ENCODE results near the gene VPS36. TPM values are rescaled to one million over a fixed set of nuclear protein-coding genes. Genes with fewer than 3 reads are reported as not detected.
"Not testable (repeated sequence)": the region's sequence is repeated elsewhere in the genome, so short reads cannot be mapped to it uniquely, and the experiment has no call there.

The VPS36 gene, protein sequence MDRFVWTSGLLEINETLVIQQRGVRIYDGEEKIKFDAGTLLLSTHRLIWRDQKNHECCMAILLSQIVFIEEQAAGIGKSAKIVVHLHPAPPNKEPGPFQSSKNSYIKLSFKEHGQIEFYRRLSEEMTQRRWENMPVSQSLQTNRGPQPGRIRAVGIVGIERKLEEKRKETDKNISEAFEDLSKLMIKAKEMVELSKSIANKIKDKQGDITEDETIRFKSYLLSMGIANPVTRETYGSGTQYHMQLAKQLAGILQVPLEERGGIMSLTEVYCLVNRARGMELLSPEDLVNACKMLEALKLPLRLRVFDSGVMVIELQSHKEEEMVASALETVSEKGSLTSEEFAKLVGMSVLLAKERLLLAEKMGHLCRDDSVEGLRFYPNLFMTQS
- 10 to 100 TPM; 44.0 to 97.6 (median 65.5) TPM for total RNA-seq

DNA sequence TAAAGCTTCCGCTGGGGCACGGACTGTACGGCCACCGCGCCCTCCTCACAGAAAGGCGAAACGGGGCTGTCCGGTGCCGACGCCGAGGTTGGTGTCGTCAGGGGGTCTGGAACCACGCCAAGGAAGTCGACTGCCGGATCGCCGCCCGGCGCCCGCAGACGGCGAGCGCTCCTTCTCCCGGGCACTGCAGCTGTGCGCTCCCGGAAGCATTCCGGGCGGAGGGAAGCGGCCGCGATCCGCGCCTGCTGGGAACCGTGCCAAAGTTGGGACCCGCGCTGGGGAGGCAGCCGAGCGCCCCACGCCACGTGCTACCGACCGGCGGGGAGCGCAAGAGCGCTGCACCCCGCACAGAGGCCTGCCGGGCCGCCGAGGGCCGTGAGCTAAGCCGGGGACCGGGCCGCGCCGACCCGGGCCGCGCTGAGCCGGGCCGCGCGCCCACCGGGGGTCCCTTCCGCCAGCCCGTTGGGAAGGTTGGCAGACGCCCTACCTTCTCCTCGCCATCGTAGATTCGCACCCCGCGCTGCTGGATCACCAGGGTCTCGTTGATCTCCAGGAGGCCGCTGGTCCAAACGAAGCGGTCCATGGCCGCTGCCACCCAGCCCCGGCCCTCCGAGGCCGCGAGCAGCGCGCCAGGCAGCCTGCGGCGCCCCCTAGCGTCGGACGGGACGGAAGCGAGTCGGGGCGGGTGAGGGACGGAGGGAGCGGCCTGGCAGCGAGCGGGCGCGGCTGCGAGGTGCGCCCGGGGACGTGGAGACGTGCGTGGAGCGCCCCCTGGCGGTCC lies at the start of gene VPS36:
TSS of gene VPS36 (minus strand) at position 623 of the 781 bp plus-strand sequence. CDS start at position 583, 40 bp downstream.
- no peaks in the 10 kb centered on the region for H3K9me3 ChIP-seq
- H3K4me1 ChIP-seq = peaks cover 0 to 15% of the 10 kb centered on the region in 2 donors
- TF ChIP-seq, protein P1, sequence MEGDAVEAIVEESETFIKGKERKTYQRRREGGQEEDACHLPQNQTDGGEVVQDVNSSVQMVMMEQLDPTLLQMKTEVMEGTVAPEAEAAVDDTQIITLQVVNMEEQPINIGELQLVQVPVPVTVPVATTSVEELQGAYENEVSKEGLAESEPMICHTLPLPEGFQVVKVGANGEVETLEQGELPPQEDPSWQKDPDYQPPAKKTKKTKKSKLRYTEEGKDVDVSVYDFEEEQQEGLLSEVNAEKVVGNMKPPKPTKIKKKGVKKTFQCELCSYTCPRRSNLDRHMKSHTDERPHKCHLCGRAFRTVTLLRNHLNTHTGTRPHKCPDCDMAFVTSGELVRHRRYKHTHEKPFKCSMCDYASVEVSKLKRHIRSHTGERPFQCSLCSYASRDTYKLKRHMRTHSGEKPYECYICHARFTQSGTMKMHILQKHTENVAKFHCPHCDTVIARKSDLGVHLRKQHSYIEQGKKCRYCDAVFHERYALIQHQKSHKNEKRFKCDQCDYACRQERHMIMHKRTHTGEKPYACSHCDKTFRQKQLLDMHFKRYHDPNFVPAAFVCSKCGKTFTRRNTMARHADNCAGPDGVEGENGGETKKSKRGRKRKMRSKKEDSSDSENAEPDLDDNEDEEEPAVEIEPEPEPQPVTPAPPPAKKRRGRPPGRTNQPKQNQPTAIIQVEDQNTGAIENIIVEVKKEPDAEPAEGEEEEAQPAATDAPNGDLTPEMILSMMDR (IDR thresholded peaks at IDR 0.05) = peak in 2 of 3 donors; percentile 98 to 100
- TF ChIP-seq POLR2A (IDR thresholded peaks at IDR 0.05) = peak; percentile 72
- TF ChIP-seq POLR2AphosphoS5 (IDR thresholded peaks at IDR 0.05) = peak; percentile 89 to 95 (median 94)
- peak within 1 kb of the TSS; percentile 72 to 97 (median 90) for H3K4me3 ChIP-seq
- no peaks in the 10 kb centered on the region for H3K36me3 ChIP-seq
- H3K27ac ChIP-seq = peak within 1 kb of the TSS; percentile 97 to 99
- intact Hi-C loops (cut with DNase I; ENCODE audit: low total_unique reads) = no loop called here
- no peaks in the 10 kb centered on the region for H3K27me3 ChIP-seq
- DNase-seq (ENCODE audit: low spot score in 2 of 2) = peak; percentile 91 to 94

DNA sequence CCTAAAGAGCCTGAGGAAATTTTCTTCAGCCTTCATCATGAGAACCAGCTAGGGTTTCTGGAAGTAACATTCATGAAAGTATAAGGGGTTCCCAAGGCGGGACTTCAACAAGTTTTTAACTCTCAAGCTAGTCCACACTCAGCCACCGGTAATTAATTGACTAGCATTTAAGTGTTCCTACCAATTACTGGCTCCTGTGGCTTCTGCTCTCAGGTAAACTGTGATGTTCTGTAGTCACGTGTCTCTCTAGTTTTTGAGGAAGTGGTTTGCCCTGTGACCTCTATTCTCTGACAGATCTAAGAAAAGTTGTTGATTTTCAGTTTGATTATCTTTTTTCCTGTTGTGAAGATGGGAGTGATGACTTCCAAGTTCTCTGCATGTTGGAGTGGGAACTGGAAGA lies 47.5 kb upstream of the VPS36 start:
- DNase-seq (ENCODE audit: low spot score in 2 of 2); intact Hi-C loops (cut with DNase I; ENCODE audit: low total_unique reads); H3K4me1 ChIP-seq; H3K27ac ChIP-seq; H3K4me3 ChIP-seq; H3K27me3 ChIP-seq; H3K36me3 ChIP-seq: not testable (repeated sequence)
- peaks cover 8 to 10% of the 10 kb centered on the region in 2 donors for H3K9me3 ChIP-seq

DNA sequence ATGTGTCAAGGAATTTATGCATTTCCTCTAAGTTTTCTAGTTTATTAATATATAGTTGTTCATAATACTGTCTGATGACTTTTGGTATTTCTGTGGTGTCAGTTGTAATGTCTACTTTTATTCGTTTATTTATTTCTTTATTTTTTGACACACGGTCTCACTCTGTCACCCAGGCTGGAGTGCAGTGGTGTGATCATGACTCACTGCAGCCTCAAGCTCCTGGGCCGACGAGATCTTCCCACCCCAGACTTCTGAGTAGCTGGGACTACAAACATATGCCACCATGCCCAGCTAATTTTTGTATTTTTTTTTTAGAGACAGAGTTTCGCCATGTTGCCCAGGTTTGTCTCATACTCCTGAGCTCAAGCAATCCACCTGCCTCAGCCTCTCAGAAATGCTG lies 43.8 kb upstream of the VPS36 start:
- H3K27me3 ChIP-seq; intact Hi-C loops (cut with DNase I; ENCODE audit: low total_unique reads): not testable (repeated sequence)

DNA sequence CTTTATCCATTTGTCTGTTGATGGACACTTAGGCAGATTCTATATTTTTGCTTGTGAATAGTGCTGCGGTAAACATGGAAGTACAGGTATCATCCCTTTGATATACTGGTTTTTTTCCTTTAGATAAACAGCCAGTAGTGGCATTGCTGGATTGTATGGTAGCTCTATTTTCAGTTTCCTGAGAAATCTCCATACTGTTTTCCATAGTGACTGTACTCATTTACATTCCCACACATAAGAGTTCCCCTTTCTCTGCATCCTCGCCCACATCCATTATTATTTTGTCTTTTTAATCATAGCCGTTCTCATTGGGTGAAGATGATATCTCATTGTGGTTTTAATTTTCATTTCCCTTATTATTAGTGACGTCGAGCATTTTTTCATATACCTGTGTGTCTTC lies 40.6 kb upstream of the VPS36 start:
- H3K27ac ChIP-seq; H3K27me3 ChIP-seq; DNase-seq (ENCODE audit: low spot score in 2 of 2); intact Hi-C loops (cut with DNase I; ENCODE audit: low total_unique reads); H3K4me3 ChIP-seq; H3K4me1 ChIP-seq; H3K36me3 ChIP-seq; H3K9me3 ChIP-seq: not testable (repeated sequence)

More for the DNA sequence above, 43.8 kb upstream of the VPS36 start:
- not testable (repeated sequence) for DNase-seq (ENCODE audit: low spot score in 2 of 2); H3K4me3 ChIP-seq; H3K4me1 ChIP-seq; H3K9me3 ChIP-seq; H3K36me3 ChIP-seq; H3K27ac ChIP-seq

DNA sequence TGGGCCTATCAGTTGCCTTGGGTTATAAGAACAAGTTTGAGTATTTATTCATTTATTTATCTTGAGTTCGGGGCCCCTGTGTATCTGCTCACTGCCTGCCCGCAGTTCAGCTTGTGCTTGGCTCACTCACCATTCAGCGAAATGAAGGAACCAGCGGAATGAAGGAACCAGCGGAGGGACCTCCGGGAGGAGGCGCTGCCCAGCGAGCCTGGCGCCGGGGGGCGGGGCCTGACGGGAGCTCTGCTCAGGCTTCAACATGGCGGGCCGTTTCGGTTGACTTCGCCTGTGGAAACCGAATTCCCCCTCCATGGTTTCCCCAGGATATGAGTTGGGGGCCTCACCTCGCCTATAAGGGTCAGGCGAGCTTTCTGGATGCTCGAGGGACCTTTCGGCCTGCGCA lies 38.3 kb upstream of the VPS36 start:
- intact Hi-C loops (cut with DNase I; ENCODE audit: low total_unique reads); DNase-seq (ENCODE audit: low spot score in 2 of 2); H3K4me3 ChIP-seq; H3K36me3 ChIP-seq; H3K4me1 ChIP-seq; H3K9me3 ChIP-seq; H3K27me3 ChIP-seq; H3K27ac ChIP-seq: not testable (repeated sequence)

DNA sequence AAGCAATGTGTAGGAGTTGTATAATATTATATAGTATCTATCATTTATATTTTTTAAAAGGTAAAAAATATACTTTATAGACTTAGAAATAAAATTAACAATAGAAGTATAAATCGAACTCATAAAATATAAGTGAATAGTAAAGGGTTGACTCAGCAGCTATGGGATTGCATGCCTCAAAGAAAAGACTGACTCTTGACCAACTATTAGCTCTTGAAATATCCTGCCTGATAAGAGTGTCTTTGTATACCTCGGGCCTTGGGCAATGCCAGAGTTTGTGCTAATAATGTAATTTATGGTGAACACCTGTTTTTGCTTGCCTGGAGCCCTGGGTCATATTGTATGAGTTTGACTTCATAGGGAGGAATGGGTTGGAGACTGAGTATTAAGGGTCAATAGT lies 36.6 kb upstream of the VPS36 start:
- H3K27ac ChIP-seq; H3K9me3 ChIP-seq; intact Hi-C loops (cut with DNase I; ENCODE audit: low total_unique reads); H3K36me3 ChIP-seq; DNase-seq (ENCODE audit: low spot score in 2 of 2); H3K27me3 ChIP-seq; H3K4me1 ChIP-seq; H3K4me3 ChIP-seq: not testable (repeated sequence)

DNA sequence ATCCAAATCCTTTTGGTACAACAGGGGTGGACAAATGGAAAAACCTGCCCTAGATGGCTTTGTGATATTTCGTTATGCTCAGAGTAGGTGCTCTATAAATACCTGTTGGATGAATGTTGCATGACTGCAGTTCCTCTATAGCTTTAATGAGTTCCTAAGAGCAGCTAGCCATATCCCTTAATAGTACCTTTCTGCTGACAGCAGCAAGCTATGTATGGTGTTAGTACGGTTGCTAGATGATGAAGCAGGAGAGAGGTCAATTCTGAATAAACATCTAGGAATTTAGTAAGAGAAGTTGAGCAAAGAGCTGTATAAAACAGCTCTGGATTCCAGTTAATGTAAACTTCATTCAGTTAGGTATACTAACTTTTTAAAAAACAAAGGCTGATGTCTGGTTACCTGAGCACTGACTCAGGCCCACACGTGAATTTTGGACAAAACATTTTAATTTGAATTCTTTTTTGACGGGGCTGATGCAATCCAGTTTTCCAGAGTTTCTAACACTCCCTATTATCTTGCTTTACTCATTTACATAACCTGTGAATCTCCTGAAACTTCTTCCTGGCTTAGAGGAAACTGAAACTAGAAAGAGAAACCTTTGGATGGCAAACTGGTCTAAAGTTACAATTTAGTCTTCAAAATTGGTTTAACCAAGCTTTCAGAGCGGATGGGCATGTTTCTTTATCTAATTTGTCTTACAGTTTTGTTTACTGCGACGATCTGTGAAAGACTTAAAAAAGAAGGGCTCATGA lies 30.4 kb upstream of the VPS36 start:
- DNase-seq (ENCODE audit: low spot score in 2 of 2); H3K36me3 ChIP-seq; H3K4me1 ChIP-seq; H3K9me3 ChIP-seq; H3K27me3 ChIP-seq; intact Hi-C loops (cut with DNase I; ENCODE audit: low total_unique reads); H3K4me3 ChIP-seq; H3K27ac ChIP-seq: not testable (repeated sequence)

DNA sequence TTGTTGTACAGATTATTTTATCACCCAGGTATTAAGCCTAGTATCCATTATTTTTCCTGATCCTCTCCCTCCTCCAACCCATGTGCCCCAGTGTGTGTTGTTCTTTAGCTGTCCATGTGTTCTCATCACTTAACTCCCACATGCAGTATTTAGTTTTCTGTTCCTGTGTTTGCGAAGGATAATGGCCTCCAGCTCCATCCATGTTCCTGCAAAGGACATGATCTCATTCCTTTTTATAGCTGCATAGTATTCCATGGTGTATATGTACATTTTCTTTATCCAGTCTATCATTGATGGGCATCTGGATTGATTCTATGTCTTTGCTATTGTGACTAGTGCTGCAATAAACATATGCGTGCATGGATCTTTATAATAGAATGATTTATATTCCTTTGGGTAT lies 18.1 kb upstream of the VPS36 start:
- H3K9me3 ChIP-seq; H3K4me1 ChIP-seq; H3K4me3 ChIP-seq; H3K36me3 ChIP-seq; DNase-seq (ENCODE audit: low spot score in 2 of 2); intact Hi-C loops (cut with DNase I; ENCODE audit: low total_unique reads); H3K27me3 ChIP-seq; H3K27ac ChIP-seq: not testable (repeated sequence)

All from breast epithelium (tissue), 4 donors.